Hepatocyte (in vitro differentiated cells): Measurements from ENCODE around the gene GRIK4. TPM values are rescaled to one million over a fixed set of nuclear protein-coding genes. Genes with fewer than 3 reads are reported as not detected.

Experiments
- DNase-seq: peaks from one replicate; pipeline ENCODE4 v3.0.0-alpha.2; 2016; ENCODE audit warnings: low spot score
- H2AFZ ChIP-seq: fragments of 200-600 bp; sonication (generic); 2 replicates; pipeline ENCODE4 v1.6.0; 2016; ENCODE audit warnings: antibody characterized with exemption, mild to moderate bottlenecking
- H3K27ac ChIP-seq: fragments of 200-600 bp; sonication (generic); 2 replicates; pipeline ENCODE4 v1.5.1; 2016; ENCODE audit warnings: mild to moderate bottlenecking
- H3K27me3 ChIP-seq: fragments of 200-600 bp; sonication (generic); 2 replicates; pipeline ENCODE4 v1.6.1; 2016
- H3K36me3 ChIP-seq: fragments of 200-600 bp; sonication (generic); replicated peaks from 2 replicates; pipeline ENCODE4 v1.5.1; 2016; ENCODE audit warnings: low read depth; ENCODE audit not compliant: insufficient read depth
- H3K4me1 ChIP-seq: fragments of 200-600 bp; sonication (generic); 2 replicates; pipeline ENCODE4 v1.5.1; 2016; ENCODE audit warnings: mild to moderate bottlenecking, moderate library complexity; ENCODE audit not compliant: insufficient read depth
- H3K4me2 ChIP-seq: fragments of 200-600 bp; sonication (generic); 2 replicates; pipeline ENCODE4 v1.6.0; 2016
- H3K4me3 ChIP-seq: fragments of 200-600 bp; sonication (generic); 2 replicates; pipeline ENCODE4 v1.5.1; 2016; ENCODE audit warnings: mild to moderate bottlenecking
- H3K79me2 ChIP-seq: fragments of 200-600 bp; sonication (generic); 2 replicates; pipeline ENCODE4 v1.6.0; 2017; ENCODE audit warnings: mild to moderate bottlenecking
- H3K9me2 ChIP-seq: fragments of 200-600 bp; sonication (generic); replicated peaks from 2 replicates; pipeline ENCODE4 v1.6.0; 2017; ENCODE audit warnings: mild to moderate bottlenecking; ENCODE audit not compliant: insufficient read depth
- H3K9me3 ChIP-seq: fragments of 200-600 bp; sonication (generic); 2 replicates; pipeline ENCODE4 v1.5.1; 2016; ENCODE audit warnings: low read depth, mild to moderate bottlenecking
- H4K20me1 ChIP-seq: fragments of 200-600 bp; sonication (generic); 2 replicates; pipeline ENCODE4 v1.6.0; 2016; ENCODE audit warnings: mild to moderate bottlenecking; ENCODE audit not compliant: insufficient read depth, poor library complexity, severe bottlenecking
- EZH2 ChIP-seq: fragments of 200-600 bp; sonication (generic); IDR thresholded peaks from 2 replicates; pipeline ENCODE4 v1.6.1; 2016; ENCODE audit warnings: antibody characterized with exemption, mild to moderate bottlenecking, borderline replicate concordance
- EZH2phosphoT487 ChIP-seq: fragments of 200-600 bp; sonication (generic); IDR thresholded peaks from one replicate; pipeline ENCODE4 v1.6.1; 2018; ENCODE audit warnings: antibody characterized with exemption, mild to moderate bottlenecking, low read depth, moderate library complexity; ENCODE audit not compliant: unreplicated experiment, severe bottlenecking
- WGBS: methylation state at CpG from one replicate; pipeline ENCODE4 v1.1.6; 2016; ENCODE audit warnings: low lambda C conversion rate; ENCODE audit errors: missing lambda C conversion rate; 5-methylcytosine and 5-hydroxymethylcytosine counted together
- polyA plus RNA-seq: library from polyadenylated mRNA; unstranded; fragments of >200 nt; fragmentation: Nextera tagmentation; extraction: Ambion mirVana; gene quantifications from 2 replicates; pipeline ENCODE4 v1.2.1, GENCODE V29; 2016
- total RNA-seq: library from RNA; depleted of rRNA; stranded (reverse); fragments of >200 nt; gene quantifications from 2 replicates; pipeline ENCODE4 v1.2.3, GENCODE V29; 2014
- TF ChIP-seq, protein P1 (sequence below): fragments of 200-600 bp; sonication (generic); IDR thresholded peaks from 2 replicates; pipeline ENCODE4 v1.5.1; 2016; ENCODE audit warnings: antibody characterized with exemption, mild to moderate bottlenecking; ENCODE audit not compliant: poor library complexity

GRIK4 gene
- total and polyA plus RNA-seq, 2 experiments from 2014 or later = 1.5 to 2.3 TPM

DNA sequence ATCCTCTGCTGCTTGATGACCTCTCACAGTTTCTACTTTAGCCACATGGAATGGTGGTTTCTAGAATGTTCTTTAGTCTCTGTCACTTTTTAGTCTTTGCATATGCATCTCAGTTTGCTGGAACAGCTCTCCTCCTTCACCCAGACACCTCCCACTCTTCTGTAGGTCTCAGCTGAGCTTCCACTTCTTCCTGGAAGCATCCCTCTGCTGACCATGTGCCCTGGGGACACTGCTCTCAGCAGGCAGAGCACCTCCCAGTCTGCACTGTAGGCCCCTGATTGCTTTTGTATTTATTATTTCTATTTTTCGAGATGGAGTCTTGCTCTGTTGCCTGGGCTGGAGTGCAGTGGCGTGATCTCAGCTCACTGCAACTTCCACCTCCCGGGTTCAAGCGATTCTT is 84.0 kb downstream of the GRIK4 start:
- no peaks in the 10 kb centered on the region for H3K9me3 ChIP-seq
- 91% methylated on average over 4 of the region's 4 CpGs for WGBS
- H3K4me1 ChIP-seq = no peaks in the 10 kb centered on the region
- H4K20me1 ChIP-seq = no peaks in the 10 kb centered on the region
- no peak for DNase-seq
- no peaks in the 10 kb centered on the region for H3K9me2 ChIP-seq
- no peaks in the 10 kb centered on the region for H3K36me3 ChIP-seq
- H3K27ac ChIP-seq = no peak overlapping the region
- H3K27me3 ChIP-seq = no peaks in the 10 kb centered on the region
- TF ChIP-seq EZH2phosphoT487 (no peak), EZH2 (no peak)
- TF ChIP-seq, protein P1, sequence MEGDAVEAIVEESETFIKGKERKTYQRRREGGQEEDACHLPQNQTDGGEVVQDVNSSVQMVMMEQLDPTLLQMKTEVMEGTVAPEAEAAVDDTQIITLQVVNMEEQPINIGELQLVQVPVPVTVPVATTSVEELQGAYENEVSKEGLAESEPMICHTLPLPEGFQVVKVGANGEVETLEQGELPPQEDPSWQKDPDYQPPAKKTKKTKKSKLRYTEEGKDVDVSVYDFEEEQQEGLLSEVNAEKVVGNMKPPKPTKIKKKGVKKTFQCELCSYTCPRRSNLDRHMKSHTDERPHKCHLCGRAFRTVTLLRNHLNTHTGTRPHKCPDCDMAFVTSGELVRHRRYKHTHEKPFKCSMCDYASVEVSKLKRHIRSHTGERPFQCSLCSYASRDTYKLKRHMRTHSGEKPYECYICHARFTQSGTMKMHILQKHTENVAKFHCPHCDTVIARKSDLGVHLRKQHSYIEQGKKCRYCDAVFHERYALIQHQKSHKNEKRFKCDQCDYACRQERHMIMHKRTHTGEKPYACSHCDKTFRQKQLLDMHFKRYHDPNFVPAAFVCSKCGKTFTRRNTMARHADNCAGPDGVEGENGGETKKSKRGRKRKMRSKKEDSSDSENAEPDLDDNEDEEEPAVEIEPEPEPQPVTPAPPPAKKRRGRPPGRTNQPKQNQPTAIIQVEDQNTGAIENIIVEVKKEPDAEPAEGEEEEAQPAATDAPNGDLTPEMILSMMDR = no peak
- no peak overlapping the region for H3K4me2 ChIP-seq
- H3K79me2 ChIP-seq = no peaks in the 10 kb centered on the region
- H3K4me3 ChIP-seq = no peak overlapping the region
- H2AFZ ChIP-seq = no peak overlapping the region

DNA sequence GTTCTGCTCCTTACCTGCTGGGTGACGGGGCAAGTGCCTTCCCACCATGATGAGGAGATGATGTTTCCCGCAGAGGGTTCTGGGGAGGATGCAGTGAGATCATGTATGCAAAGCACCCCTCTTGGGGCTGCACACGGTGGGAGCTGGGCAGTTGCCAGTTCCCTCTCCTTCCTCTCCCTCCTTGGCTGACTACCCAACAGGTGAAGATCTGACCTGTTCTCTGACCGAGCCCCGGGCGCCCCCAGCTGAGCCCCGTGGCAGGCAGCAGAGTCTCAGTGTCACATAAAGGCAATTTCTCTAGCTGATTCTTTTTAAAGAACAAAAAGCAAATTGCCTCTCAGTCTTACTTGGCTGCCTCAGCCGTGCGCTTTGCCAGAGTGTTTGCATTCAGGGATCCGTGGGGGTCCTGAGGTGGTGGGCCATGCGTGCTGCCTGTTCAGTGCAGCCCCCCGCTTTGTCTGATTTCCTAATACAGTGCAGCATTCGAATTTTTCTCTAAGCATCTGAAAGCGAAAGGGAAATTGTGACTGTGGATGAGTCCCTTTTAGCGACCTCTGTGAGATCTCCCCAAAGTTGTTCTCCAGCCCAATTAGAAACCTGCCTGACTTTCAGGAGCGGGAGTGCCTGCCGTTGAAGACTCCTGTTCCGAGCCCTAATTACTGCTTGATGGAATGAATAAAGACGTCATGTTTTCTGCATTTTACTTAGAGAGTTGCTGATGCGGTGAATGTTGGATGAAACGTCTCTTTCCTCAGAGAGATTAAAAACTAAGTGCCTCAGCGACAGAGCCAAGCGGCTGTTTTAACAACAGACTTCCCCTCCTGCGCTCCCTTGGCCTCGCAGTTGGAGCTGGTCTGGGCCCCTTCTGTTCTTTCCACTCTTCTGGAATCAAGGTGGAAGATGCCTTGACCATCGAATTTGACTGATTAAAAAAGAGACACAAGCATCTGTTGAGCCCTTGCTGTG is 86.0 kb downstream of the GRIK4 start:
- Histone ChIP-seq H3K4me2 (no peak overlapping the region), H2AFZ (no peak overlapping the region), H3K4me1 (no peaks in the 10 kb centered on the region), H3K9me2 (no peaks in the 10 kb centered on the region), H3K79me2 (no peaks in the 10 kb centered on the region), H3K27me3 (no peaks in the 10 kb centered on the region), H3K4me3 (no peak overlapping the region), H3K27ac (no peak overlapping the region), H4K20me1 (no peaks in the 10 kb centered on the region), H3K36me3 (no peaks in the 10 kb centered on the region), H3K9me3 (no peaks in the 10 kb centered on the region)
- WGBS = 84% methylated on average over 26 of the region's 26 CpGs
- TF ChIP-seq, protein P1 = no peak
- TF ChIP-seq EZH2 = no peak
- no peak for TF ChIP-seq EZH2phosphoT487
- no peak for DNase-seq

GRCh38 chr11:120598517-120599257 is 87.1 kb downstream of the GRIK4 start:
- 76% methylated on average over 8 of the region's 8 CpGs for WGBS
- TF ChIP-seq EZH2phosphoT487 (no peak), EZH2 (no peak)
- TF ChIP-seq, protein P1 = no peak

More at GRCh38 chr11:120598517-120599257, 87.1 kb downstream of the GRIK4 start:
- Histone ChIP-seq H3K4me3 (no peak overlapping the region), H3K4me1 (no peaks in the 10 kb centered on the region), H3K79me2 (no peaks in the 10 kb centered on the region), H3K27ac (no peak overlapping the region), H2AFZ (no peak overlapping the region), H3K27me3 (no peaks in the 10 kb centered on the region), H3K4me2 (no peak overlapping the region), H3K9me2 (no peaks in the 10 kb centered on the region), H4K20me1 (no peaks in the 10 kb centered on the region), H3K36me3 (no peaks in the 10 kb centered on the region), H3K9me3 (no peaks in the 10 kb centered on the region)
- no peak for DNase-seq
